GM12878 (cell line): ENCODE measurements around the gene ETHE1. TPM values are rescaled to one million over a fixed set of nuclear protein-coding genes. Genes with fewer than 3 reads are reported as not detected.

ENCODE experiments used
- ATF7 ChIP-seq: fragments of 450-650 bp; IDR thresholded peaks from 2 replicates; pipeline ENCODE4 v1.6.1; 2016; ENCODE audit warnings: low read depth, mild to moderate bottlenecking
- E4F1 ChIP-seq: fragments of 450-650 bp; IDR thresholded peaks from 2 replicates; pipeline ENCODE4 v1.6.1; 2018; ENCODE audit warnings: borderline replicate concordance, mild to moderate bottlenecking; ENCODE audit not compliant: partially characterized antibody
- EGR1 ChIP-seq, 2 experiments: IDR thresholded peaks; 1 replicate in 1 of 2; 2 replicates in 1 of 2; pipeline ENCODE4 v1.6.1; 2011 to 2012; ENCODE audit warnings: low read depth in 2 of 2, low read length in 2 of 2, borderline replicate concordance in 1 of 2, mild to moderate bottlenecking in 1 of 2, moderate library complexity in 1 of 2
- JUND ChIP-seq: IDR thresholded peaks from 2 replicates; pipeline ENCODE4 v1.6.1; 2012; ENCODE audit warnings: low read depth, mild to moderate bottlenecking, low read length, improper control_type of control experiment, moderate library complexity
- MYC ChIP-seq: IDR thresholded peaks from 2 replicates; pipeline ENCODE4 v1.6.1; 2011; ENCODE audit warnings: mild to moderate bottlenecking, low read length, moderate library complexity, inconsistent platforms; ENCODE audit not compliant: insufficient read depth, insufficient replicate concordance, insufficient read length, severe bottlenecking
- NFXL1 ChIP-seq: fragments of 450-650 bp; IDR thresholded peaks from 2 replicates; pipeline ENCODE4 v1.6.1; 2017; ENCODE audit warnings: antibody characterized with exemption, mild to moderate bottlenecking, borderline replicate concordance
- NR2C1 ChIP-seq: fragments of 450-650 bp; IDR thresholded peaks from 2 replicates; pipeline ENCODE4 v1.6.1; 2017; ENCODE audit warnings: antibody characterized with exemption, mild to moderate bottlenecking, moderate library complexity
- RCOR1 ChIP-seq: conservative IDR thresholded peaks from 2 replicates; pipeline ENCODE4 v1.6.1; 2012; ENCODE audit warnings: low read depth, low read length, improper control_type of control experiment
- SREBF2 ChIP-seq: IDR thresholded peaks from 2 replicates; pipeline ENCODE4 v1.6.1; 2012; ENCODE audit warnings: mild to moderate bottlenecking, low read length
- STAT3 ChIP-seq: IDR thresholded peaks from 2 replicates; pipeline ENCODE4 v1.6.1; 2011; ENCODE audit warnings: low read depth, low read length, improper control_type of control experiment
- TAF1 ChIP-seq: IDR thresholded peaks from 2 replicates; pipeline ENCODE4 v1.6.1; 2011; ENCODE audit warnings: mild to moderate bottlenecking, low read depth, low read length, borderline replicate concordance
- TCF7 ChIP-seq: IDR thresholded peaks from 2 replicates; pipeline ENCODE4 v1.6.1; 2014; ENCODE audit warnings: antibody characterized with exemption, borderline replicate concordance
- ZNF384 ChIP-seq: IDR thresholded peaks from 2 replicates; pipeline ENCODE4 v1.6.1; 2012; ENCODE audit warnings: low read depth, mild to moderate bottlenecking, low read length, improper control_type of control experiment, borderline replicate concordance
- polyA plus RNA-seq, 11 experiments: library from polyadenylated mRNA; depleted of rRNA in 4 of 11; unstranded in 6 of 11; stranded (reverse) in 5 of 11; fragments of >200 nt; fragmentation: Nextera tagmentation in 4 of 11; fragmentation: Illumina TruSeq in 1 of 11; extraction: Ambion mirVana in 4 of 11; extraction: Trizol in 1 of 11; gene quantifications; 1 replicate in 1 of 11; 2 replicates in 10 of 11; pipeline versions ENCODE4 v1.2.1 to v1.2.3, GENCODE V29; 2011 to 2016; ENCODE audit warnings: inconsistent platforms in 2 of 11, missing spikeins in 2 of 11, low read depth in 1 of 11
- total RNA-seq, 4 experiments: library from RNA; depleted of rRNA in 3 of 4; stranded (reverse); fragments of >200 nt in 3 of 4; fragmentation: Illumina TruSeq in 1 of 4; extraction: Trizol in 1 of 4; gene quantifications; 2 replicates each; pipeline versions ENCODE4 v1.2.1 to v1.2.3, GENCODE V29; 2013 to 2021
- TF ChIP-seq, protein P1 (sequence below): IDR thresholded peaks from 2 replicates; pipeline ENCODE4 v1.6.1; 2012; ENCODE audit warnings: low read depth, low read length, improper control_type of control experiment
- TF ChIP-seq, protein P2 (sequence below): IDR thresholded peaks from 2 replicates; pipeline ENCODE4 v1.6.1; 2011; ENCODE audit warnings: borderline replicate concordance, low read depth, mild to moderate bottlenecking, moderate library complexity, mixed read lengths, low read length; ENCODE audit not compliant: insufficient read depth; ENCODE audit errors: extremely low read length
- TF ChIP-seq, protein P3 (sequence below): IDR thresholded peaks from 2 replicates; pipeline ENCODE4 v1.6.1; 2012; ENCODE audit warnings: improper control_type of control experiment, low read depth, low read length; ENCODE audit not compliant: insufficient replicate concordance
- TF ChIP-seq, protein P4 (sequence below): fragments of 450-650 bp; IDR thresholded peaks from 2 replicates; pipeline ENCODE4 v1.6.1; 2017; ENCODE audit warnings: borderline replicate concordance

Gene ETHE1
- total and polyA plus RNA-seq, 10 of the 15 experiments (the other 5 are each of a cell fraction or from before 2014, with no cell fraction given), result 22.1 to 155 (median 52.7) TPM

DNA sequence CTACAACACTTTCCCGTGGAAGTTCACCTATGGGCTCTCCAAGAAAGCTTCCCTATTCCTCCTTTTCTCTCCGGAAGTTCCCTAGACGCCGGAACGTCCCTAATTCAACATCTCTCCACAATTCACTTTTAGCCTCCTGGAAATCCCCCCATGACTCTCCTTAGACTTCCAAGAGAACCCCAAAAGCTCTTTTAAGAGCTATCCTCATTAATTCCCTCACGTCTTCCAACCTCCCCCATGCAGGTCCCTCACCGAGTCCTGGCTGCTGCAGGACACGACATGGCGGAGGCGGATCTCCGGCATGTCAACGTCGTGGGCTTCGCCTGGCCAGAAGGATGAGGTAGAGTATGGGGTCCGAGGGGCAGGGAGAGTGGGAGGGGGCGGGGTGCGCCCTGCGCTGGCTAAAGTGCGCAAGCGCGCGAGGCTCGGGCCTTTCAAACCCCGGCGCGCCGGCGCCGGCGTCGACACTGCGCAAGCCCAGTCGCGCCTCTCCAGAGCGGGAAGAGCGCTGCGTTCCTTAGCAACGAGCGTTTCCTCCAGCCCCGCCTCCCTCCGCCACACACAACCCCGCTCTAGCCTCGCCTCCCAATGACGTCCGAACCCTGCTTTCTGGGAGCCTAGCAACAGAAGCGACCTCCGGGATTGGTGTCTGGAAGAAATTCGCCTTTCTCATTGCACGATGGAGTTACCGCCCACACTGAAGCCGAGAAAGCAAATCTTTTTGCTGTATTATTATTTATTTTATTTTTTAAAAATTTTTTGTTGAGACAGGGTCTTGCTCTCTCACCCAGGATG, 48.4 kb upstream of the ETHE1 start, which contains the start of the genes PINLYP and XRCC1 (continued):
- TF ChIP-seq, protein P1, sequence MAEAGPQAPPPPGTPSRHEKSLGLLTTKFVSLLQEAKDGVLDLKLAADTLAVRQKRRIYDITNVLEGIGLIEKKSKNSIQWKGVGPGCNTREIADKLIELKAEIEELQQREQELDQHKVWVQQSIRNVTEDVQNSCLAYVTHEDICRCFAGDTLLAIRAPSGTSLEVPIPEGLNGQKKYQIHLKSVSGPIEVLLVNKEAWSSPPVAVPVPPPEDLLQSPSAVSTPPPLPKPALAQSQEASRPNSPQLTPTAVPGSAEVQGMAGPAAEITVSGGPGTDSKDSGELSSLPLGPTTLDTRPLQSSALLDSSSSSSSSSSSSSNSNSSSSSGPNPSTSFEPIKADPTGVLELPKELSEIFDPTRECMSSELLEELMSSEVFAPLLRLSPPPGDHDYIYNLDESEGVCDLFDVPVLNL, result peak; percentile 85
- TF ChIP-seq, protein P2, sequence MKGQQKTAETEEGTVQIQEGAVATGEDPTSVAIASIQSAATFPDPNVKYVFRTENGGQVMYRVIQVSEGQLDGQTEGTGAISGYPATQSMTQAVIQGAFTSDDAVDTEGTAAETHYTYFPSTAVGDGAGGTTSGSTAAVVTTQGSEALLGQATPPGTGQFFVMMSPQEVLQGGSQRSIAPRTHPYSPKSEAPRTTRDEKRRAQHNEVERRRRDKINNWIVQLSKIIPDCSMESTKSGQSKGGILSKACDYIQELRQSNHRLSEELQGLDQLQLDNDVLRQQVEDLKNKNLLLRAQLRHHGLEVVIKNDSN, result no peak
- TF ChIP-seq TAF1, result 0 out of 2 replicates have a peak, but pooled peaks have one; percentile 31
- no peak for TF ChIP-seq MYC
- TF ChIP-seq NFXL1, result no peak
- TF ChIP-seq JUND, result no peak
- TF ChIP-seq ATF7, result peak; percentile 56; the same call in 1 of the 2 replicates
- no peak for TF ChIP-seq STAT3
- no peak for TF ChIP-seq SREBF2
- no peak for TF ChIP-seq NR2C1
- TF ChIP-seq TCF7, result no peak
- no peak for TF ChIP-seq ZNF384
- TF ChIP-seq E4F1, result no peak
- TF ChIP-seq, protein P3, sequence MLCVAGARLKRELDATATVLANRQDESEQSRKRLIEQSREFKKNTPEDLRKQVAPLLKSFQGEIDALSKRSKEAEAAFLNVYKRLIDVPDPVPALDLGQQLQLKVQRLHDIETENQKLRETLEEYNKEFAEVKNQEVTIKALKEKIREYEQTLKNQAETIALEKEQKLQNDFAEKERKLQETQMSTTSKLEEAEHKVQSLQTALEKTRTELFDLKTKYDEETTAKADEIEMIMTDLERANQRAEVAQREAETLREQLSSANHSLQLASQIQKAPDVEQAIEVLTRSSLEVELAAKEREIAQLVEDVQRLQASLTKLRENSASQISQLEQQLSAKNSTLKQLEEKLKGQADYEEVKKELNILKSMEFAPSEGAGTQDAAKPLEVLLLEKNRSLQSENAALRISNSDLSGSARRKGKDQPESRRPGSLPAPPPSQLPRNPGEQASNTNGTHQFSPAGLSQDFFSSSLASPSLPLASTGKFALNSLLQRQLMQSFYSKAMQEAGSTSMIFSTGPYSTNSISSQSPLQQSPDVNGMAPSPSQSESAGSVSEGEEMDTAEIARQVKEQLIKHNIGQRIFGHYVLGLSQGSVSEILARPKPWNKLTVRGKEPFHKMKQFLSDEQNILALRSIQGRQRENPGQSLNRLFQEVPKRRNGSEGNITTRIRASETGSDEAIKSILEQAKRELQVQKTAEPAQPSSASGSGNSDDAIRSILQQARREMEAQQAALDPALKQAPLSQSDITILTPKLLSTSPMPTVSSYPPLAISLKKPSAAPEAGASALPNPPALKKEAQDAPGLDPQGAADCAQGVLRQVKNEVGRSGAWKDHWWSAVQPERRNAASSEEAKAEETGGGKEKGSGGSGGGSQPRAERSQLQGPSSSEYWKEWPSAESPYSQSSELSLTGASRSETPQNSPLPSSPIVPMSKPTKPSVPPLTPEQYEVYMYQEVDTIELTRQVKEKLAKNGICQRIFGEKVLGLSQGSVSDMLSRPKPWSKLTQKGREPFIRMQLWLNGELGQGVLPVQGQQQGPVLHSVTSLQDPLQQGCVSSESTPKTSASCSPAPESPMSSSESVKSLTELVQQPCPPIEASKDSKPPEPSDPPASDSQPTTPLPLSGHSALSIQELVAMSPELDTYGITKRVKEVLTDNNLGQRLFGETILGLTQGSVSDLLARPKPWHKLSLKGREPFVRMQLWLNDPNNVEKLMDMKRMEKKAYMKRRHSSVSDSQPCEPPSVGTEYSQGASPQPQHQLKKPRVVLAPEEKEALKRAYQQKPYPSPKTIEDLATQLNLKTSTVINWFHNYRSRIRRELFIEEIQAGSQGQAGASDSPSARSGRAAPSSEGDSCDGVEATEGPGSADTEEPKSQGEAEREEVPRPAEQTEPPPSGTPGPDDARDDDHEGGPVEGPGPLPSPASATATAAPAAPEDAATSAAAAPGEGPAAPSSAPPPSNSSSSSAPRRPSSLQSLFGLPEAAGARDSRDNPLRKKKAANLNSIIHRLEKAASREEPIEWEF, result no peak
- TF ChIP-seq, protein P4, sequence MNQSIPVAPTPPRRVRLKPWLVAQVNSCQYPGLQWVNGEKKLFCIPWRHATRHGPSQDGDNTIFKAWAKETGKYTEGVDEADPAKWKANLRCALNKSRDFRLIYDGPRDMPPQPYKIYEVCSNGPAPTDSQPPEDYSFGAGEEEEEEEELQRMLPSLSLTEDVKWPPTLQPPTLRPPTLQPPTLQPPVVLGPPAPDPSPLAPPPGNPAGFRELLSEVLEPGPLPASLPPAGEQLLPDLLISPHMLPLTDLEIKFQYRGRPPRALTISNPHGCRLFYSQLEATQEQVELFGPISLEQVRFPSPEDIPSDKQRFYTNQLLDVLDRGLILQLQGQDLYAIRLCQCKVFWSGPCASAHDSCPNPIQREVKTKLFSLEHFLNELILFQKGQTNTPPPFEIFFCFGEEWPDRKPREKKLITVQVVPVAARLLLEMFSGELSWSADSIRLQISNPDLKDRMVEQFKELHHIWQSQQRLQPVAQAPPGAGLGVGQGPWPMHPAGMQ, result no peak
- 0 out of 3 replicates have a peak, but pooled peaks of 1 of the 2 experiments have one; percentile 8 for TF ChIP-seq EGR1 (IDR thresholded peaks at IDR 0.05; ENCODE audit: borderline replicate concordance in 1 of 2, low read depth in 2 of 2, low read length in 2 of 2)
- no peak for TF ChIP-seq RCOR1
